ENCODE measurements around the gene NOS1AP.

DNA sequence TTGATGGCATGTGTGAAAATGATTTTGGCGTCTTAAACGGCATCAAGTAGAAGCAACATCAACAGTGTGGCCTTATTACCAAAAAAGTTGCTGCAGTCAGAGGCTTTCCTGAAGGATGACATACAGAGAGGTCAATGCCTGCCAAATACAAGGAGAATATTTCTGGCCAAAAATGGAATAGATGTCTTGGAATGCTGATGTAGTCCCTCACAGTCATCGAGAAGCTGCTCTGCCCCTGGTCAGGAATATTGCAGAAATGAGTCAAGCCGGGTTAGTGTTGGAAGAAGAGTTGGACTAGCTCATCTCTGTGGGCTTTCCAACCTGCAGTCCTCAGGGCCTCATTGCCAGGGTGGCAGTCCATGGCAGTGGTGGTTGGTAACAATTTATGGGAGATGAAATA is 42.1 kb downstream of the NOS1AP start:
- TF ChIP-seq ZNF671 (CRISPR knock-in tag; IDR thresholded peaks at IDR 0.05): no peak
- TF ChIP-seq E2F5 (CRISPR knock-in tag; IDR thresholded peaks at IDR 0.05): no peak
- TF ChIP-seq ZNF232 (CRISPR knock-in tag; IDR thresholded peaks at IDR 0.05): no peak
- TF ChIP-seq CTCF (IDR thresholded peaks at IDR 0.05): no peak
- TF ChIP-seq FOXJ3 (CRISPR knock-in tag; IDR thresholded peaks at IDR 0.05; ENCODE audit: borderline replicate concordance): no peak
- no peak for TF ChIP-seq AFF4 (CRISPR knock-in tag; IDR thresholded peaks at IDR 0.05; ENCODE audit: borderline replicate concordance)
- TF ChIP-seq FOXK1 (CRISPR knock-in tag; IDR thresholded peaks at IDR 0.05): no peak
- no peak for TF ChIP-seq GABPB1 (CRISPR knock-in tag; IDR thresholded peaks at IDR 0.05)
- TF ChIP-seq ZNF121 (CRISPR knock-in tag; IDR thresholded peaks at IDR 0.05): no peak
- TF ChIP-seq USF2 (CRISPR knock-in tag; IDR thresholded peaks at IDR 0.05): no peak
- no peak for TF ChIP-seq NR3C1 (CRISPR knock-in tag; conservative IDR thresholded peaks at IDR 0.05; ENCODE audit: low read depth)
- TF ChIP-seq TEAD4 (CRISPR knock-in tag; IDR thresholded peaks at IDR 0.05): no peak

Data from WTC11 (cell line).